KOPT-K1 (cell line): ENCODE data around the gene DHTKD1.
A peak's percentile ranks its signal among the peaks of the same experiment; 100 is the strongest.

Experiments used
- H3K27ac ChIP-seq: fragments of 200-600 bp; sonication (generic); 2 replicates; pipeline ENCODE4 v1.5.1; 2016; ENCODE audit warnings: antibody characterized with exemption, mild to moderate bottlenecking, low read depth, low read length; ENCODE audit not compliant: poor library complexity, severe bottlenecking
- H3K36me3 ChIP-seq: fragments of 200-600 bp; sonication (generic); 2 replicates; pipeline ENCODE4 v1.5.1; 2017; ENCODE audit warnings: antibody characterized with exemption, mild to moderate bottlenecking, low read length, moderate library complexity; ENCODE audit not compliant: insufficient read depth
- H3K9me3 ChIP-seq: fragments of 200-600 bp; sonication (generic); 2 replicates; pipeline ENCODE4 v1.5.1; 2017; ENCODE audit warnings: antibody characterized with exemption, low read length, mild to moderate bottlenecking; ENCODE audit not compliant: insufficient read depth, poor library complexity, severe bottlenecking

Gene DHTKD1, protein sequence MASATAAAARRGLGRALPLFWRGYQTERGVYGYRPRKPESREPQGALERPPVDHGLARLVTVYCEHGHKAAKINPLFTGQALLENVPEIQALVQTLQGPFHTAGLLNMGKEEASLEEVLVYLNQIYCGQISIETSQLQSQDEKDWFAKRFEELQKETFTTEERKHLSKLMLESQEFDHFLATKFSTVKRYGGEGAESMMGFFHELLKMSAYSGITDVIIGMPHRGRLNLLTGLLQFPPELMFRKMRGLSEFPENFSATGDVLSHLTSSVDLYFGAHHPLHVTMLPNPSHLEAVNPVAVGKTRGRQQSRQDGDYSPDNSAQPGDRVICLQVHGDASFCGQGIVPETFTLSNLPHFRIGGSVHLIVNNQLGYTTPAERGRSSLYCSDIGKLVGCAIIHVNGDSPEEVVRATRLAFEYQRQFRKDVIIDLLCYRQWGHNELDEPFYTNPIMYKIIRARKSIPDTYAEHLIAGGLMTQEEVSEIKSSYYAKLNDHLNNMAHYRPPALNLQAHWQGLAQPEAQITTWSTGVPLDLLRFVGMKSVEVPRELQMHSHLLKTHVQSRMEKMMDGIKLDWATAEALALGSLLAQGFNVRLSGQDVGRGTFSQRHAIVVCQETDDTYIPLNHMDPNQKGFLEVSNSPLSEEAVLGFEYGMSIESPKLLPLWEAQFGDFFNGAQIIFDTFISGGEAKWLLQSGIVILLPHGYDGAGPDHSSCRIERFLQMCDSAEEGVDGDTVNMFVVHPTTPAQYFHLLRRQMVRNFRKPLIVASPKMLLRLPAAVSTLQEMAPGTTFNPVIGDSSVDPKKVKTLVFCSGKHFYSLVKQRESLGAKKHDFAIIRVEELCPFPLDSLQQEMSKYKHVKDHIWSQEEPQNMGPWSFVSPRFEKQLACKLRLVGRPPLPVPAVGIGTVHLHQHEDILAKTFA

DNA sequence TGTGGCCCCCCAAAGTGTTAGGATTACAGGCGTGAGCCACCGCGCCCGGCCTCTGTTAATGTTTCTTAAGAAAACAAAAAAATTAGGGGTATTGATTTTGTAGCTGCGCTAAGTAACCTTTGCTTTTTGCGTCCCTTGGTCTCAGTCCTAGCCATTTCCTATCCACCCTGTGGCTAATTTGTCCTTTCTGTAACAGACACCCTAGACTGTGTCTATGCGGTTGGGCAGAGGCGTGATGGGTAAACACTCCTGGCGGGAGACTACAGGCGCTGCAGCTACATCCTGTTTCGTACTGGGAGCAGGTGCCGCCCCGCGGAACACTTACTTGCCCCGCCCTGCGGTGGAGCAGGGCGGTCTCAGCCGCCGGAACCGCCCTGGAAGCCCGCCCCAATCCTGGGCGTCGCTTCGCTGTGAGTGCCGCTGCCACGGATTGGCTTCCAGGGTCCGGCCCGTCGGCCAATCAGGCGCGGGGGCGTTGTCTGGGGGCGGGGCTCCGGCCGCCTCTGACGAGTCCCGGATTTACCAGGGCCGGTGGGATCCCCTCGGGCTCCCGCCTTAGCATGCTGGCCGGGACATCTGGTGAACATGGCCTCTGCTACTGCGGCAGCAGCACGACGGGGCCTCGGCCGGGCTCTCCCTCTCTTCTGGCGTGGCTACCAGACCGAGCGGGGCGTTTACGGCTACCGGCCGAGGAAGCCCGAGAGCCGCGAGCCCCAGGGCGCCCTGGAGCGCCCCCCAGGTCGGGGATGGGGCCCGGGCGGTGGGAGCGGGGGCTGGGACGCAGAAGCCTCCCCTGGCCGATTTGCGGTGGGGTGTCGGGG is at the start of gene DHTKD1:
DHTKD1 (plus strand) TSS at position 506 of the 821 bp plus-strand sequence; CDS start at position 586, 80 bp downstream.
- Histone ChIP-seq H3K27ac (peak within 1 kb of the TSS; percentile 83), H3K9me3 (no peaks in the 10 kb centered on the region), H3K36me3 (no peaks in the 10 kb centered on the region)

DNA sequence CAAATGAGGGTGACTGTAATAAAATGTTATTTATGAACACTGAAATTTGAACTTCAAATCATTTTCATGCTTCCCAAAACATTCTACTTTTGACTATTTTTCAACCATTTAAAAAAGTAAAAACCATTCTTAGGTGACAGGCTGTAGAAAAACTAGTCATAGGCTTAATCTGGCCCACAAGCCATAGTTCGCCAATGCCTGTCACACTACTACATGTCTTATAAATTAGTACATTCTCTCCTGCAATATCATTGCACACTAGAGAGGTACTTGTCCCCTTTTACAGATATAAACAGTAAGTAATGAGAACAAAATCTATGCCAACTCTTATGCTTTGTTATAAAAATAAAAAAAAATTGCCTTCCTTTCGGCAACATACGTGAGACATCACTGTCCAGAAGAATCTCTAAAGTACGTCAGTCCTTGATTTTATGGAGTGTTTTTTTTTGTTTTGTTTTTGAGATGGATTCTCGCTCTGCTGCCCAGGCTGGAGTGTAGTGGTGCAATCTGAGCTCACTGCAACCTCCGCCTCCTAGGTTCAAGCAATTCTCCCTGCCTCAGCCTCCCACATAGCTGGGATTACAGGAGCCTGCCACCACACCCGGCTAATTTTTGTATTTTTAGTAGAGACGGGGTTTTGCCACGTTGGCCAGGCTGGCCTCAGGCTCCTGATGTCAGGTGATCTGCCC is 49.3 kb upstream of the DHTKD1 start:
- peaks cover 43% of the 10 kb centered on the region for H3K36me3 ChIP-seq
- H3K9me3 ChIP-seq: no peaks in the 10 kb centered on the region
- no peak overlapping the region for H3K27ac ChIP-seq

DNA sequence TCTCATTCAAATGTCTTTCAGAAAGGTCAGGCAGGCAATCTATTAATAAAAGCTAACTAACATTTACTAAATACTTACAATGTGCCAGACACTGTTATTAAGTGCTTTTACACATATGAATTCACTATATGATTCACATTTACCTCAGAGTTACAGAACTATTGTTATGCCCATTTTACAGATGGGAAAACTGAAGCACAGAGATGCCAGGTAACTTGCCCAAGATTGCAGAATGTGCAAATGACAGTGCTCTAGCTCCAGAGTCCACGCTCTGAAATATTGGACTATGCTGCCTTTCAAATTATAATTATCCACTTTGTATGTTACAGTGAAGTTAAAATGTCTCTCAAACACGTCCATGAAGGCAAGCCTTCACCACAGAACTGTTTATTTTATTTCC is 48.2 kb upstream of the DHTKD1 start:
- Histone ChIP-seq H3K36me3 (peaks cover 49% of the 10 kb centered on the region), H3K27ac (no peak overlapping the region), H3K9me3 (no peaks in the 10 kb centered on the region)

DNA sequence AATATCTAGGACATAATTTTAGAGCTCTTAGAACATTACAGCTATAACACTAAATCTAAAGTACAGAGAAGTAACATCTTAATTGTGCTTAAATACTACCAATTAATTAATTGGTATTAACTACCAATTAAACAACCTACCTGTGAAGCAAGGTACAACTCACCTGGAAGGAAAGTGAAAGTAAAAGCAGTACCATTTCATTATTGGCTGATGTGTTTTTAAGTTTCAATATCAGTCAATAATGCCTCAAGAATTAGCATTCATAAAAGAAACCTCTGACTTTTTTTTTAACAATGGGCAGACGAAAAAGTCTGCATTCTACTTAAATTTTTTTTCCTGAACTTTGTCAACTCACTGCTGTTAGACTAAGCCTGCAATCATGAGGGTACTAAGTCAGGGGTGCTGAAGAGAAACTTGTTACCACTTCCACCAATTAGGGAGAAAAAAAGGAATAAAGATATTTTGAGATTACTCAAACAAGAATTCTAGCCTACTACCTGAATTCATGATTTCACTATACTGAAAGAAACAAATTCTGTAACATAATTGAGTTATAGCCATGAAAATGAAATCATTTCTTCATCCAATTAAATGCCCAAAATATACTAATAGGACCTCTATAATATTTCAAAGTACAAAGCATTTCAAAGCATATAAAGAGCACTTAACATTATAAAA is 46.0 kb upstream of the DHTKD1 start:
- no peak overlapping the region for H3K27ac ChIP-seq
- H3K36me3 ChIP-seq: peaks cover 65% of the 10 kb centered on the region
- no peaks in the 10 kb centered on the region for H3K9me3 ChIP-seq

DNA sequence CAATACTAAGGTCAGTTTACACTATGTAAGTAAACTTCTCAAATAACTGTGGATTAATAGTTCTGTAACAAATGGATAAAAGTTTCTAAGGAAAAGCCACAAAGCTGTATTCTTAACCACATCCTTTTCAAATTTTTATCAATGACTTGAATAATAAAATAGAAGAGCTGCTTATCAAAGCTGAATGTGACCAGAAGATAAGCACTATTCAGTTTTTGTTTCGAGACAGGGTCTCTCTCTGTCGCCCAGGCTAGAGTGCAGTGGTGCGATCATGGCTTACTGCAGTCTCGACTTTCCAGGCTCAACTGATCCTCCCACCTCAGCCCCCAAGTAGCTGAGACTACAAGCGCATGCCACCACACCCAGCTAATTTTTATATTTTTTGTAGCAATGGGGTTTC is 43.2 kb upstream of the DHTKD1 start:
- Histone ChIP-seq H3K27ac (no peak overlapping the region), H3K9me3 (no peaks in the 10 kb centered on the region), H3K36me3 (peaks cover 83% of the 10 kb centered on the region)

DNA sequence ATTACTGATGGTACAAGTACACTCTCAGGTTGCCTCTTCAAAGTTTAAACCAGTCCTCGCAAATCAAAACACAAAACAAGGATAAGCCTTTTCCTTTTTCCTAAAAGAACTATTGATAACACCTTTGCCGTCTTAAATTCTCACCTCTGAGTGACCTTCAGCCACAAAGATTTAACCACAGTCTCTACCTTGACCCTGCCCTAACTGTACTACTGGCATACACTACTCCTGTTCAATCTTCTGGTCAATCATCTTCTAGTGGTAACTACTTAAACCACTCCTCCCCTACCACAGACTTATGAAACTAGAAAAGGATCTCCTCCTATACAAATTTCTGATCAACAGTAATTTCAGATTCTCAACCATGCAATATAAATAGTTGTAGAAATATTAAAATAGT is 41.2 kb upstream of the DHTKD1 start:
- Histone ChIP-seq H3K36me3 (peaks cover 83% of the 10 kb centered on the region), H3K27ac (no peak overlapping the region), H3K9me3 (no peaks in the 10 kb centered on the region)

DNA sequence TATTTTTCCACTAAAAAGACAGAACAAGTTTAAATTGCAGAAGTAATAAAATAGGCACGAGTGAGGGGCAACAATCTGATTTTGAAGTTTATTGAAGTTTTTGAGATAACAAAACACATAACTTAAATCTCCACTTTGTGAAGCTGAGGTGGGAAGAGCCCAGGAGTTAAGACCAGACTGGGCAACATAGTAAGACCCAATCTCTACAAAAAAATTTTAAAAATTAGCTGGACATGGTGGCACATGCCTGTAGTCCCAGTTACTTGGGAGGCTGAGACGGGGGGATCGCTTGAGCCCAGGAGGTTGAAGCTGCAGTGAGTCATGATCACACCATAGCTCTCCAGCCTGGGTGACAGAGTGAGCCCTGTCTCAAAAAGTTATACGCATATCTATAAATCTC is 37.4 kb upstream of the DHTKD1 start:
- H3K9me3 ChIP-seq: no peaks in the 10 kb centered on the region
- peaks cover 91% of the 10 kb centered on the region for H3K36me3 ChIP-seq
- H3K27ac ChIP-seq: no peak overlapping the region

DNA sequence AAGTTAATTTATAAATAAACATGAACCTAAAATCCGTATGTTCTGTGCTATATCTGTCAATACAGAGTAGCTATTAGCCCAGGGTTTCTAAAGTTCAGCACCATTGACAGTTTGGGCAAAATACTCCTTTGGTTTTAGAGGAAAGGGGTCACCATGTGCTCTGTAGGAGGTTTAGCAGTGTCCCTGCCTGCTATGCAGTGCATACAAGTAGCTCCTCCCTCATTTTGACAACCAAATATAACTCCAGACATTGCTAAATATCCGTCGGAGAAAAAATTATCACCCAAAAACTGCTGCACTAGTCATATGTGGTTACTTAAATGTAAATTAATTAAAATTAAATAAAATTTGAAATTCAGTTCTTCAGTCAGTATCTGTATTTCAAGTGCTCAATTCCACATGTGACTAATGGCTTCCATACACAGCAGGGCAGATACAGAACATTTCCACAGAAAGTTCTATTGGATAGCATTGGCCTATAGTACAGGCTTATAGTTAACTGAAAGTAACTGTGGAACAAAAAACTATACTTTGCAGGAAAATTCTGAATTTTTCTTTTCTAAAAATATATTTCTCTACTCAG is 32.6 kb upstream of the DHTKD1 start:
- H3K9me3 ChIP-seq: no peaks in the 10 kb centered on the region
- H3K36me3 ChIP-seq: peaks cover 56% of the 10 kb centered on the region
- no peak overlapping the region for H3K27ac ChIP-seq

DNA sequence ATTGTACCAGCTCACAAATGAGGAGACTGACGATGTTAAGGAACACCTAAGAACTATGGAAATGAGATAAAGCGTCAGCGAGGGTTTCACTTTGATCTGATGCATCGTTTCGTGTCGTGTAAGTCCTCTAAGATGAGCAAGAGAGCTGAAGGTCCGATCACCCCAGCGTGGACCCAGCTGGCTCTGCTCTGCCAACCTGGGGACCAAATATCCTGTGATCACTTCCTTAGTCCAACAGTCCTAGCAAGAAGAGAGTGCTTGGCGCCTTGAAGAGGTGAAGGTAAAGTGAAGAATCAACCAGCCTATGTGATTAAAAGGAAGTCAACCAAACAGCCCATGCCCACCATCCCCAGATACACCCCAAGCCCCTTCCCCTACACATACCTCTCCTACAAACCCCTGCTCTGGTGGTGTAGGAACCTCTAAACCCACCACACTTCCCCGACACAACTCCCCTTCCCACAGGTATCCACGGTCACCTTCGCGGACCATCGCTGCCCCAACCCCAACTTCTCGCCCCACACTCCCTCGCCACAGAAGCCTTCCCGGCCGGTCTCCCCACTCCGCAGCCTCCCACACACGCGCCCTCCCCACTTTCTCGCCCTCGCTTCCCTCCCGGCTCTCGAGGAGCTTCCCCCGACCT is 26.9 kb upstream of the DHTKD1 start:
- Histone ChIP-seq H3K27ac (peak overlapping the region; percentile 92), H3K36me3 (0 out of 2 replicates have a peak, but pooled peaks cover 8% of the 10 kb centered on the region)

DNA sequence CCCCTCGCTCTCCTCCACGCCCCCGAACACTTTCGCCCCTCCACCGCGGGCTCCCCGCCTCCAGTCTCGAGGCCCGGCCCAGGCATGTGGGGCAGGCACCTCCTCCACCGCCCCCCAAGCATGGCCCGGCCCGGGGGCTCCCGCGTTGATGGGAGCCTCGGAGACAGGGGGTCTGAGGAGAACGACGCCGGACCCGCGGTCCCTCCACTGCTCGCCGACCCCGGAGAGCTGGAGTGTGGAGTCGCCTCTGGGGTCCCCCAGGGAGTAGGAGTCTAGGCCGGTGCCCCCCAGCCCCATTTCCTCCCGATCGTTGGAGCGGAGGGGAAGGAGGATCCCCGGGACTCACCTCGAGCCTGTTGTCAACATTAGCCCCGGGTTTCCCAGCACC is 26.4 kb upstream of the DHTKD1 start:
- Histone ChIP-seq H3K36me3 (0 out of 2 replicates have a peak, but pooled peaks cover 8% of the 10 kb centered on the region), H3K9me3 (no peaks in the 10 kb centered on the region), H3K27ac (peak overlapping the region; percentile 92)

More for the DNA sequence above, 26.9 kb upstream of the DHTKD1 start:
- no peaks in the 10 kb centered on the region for H3K9me3 ChIP-seq

DNA sequence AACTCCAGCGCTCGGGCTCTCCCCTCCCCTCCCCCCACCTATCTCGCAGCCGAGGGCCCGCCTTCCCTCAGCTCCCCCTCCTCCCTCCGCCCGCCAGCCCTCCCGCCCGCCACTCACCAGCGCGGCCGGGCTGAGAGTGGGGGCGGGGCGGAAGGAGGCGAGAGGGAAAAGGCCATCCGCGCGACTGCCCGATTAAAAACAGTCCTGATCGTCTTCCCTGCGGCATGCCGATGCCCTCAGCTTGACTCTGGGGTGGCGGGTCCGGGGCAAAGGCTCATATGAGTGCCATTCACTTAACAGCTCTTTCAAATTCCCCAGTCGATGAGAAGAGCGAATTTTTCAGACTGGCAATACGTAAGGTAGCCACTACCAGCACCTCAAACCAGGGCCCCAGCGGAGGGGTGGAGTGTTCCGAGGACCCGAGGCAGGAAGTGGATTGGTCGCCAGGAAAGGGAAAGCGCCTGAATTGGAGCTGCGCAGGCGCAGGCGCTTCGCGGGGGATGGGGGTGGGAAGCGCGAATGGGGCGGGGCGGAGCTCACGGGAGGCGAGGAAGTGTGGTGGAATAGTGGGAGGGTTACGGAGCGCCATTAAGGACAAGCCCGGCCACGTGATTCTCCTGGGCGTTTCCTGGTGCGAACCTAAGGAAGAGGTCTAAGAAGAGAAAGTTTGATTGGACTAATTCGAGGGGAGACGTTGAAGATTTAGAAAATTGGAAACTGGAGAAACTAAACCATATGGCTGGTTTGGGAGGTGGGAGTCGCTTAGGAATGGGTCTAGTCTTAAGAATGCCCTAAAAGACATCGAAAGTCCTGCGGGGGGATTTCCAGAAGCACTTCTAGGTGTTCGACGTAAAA is 25.7 kb upstream of the DHTKD1 start, which contains the start of gene UPF2:
UPF2 (minus strand) TSS at position 13 of the 855 bp plus-strand sequence. CDS start 7,386 bp downstream, outside the sequence.
- peak within 1 kb of the TSS; percentile 92 for H3K27ac ChIP-seq
- H3K9me3 ChIP-seq: no peaks in the 10 kb centered on the region
- H3K36me3 ChIP-seq: 0 out of 2 replicates have a peak, but pooled peaks cover 8% of the 10 kb centered on the region

DNA sequence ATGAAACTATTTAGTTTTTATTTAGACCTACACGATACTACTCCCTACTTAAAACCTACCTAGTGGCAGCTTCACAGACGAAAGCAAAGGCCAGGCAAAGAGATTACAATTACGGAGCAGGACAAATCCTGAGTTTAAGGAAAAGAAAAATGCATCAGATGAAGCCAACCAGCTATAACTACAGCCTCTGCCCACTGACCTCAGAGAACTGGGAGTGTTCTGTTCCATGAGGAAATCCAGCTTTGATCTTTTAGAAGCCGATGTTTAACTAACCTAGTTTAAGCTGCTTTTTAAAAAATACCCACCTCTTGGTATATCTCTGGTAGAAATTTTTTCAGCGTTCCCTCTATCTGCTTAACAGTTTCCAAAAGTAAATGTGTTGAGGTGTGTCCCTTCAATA is 23.2 kb upstream of the DHTKD1 start:
- Histone ChIP-seq H3K9me3 (no peaks in the 10 kb centered on the region), H3K27ac (no peak overlapping the region), H3K36me3 (no peaks in the 10 kb centered on the region)
